Measurements from ENCODE around the gene RPL7A. TPM values are rescaled to one million over a fixed set of nuclear protein-coding genes. Genes with fewer than 3 reads are reported as not detected.

Gene RPL7A
- total RNA-seq, 2 donors from 2014 or later: 2,529 to 2,856 TPM

DNA sequence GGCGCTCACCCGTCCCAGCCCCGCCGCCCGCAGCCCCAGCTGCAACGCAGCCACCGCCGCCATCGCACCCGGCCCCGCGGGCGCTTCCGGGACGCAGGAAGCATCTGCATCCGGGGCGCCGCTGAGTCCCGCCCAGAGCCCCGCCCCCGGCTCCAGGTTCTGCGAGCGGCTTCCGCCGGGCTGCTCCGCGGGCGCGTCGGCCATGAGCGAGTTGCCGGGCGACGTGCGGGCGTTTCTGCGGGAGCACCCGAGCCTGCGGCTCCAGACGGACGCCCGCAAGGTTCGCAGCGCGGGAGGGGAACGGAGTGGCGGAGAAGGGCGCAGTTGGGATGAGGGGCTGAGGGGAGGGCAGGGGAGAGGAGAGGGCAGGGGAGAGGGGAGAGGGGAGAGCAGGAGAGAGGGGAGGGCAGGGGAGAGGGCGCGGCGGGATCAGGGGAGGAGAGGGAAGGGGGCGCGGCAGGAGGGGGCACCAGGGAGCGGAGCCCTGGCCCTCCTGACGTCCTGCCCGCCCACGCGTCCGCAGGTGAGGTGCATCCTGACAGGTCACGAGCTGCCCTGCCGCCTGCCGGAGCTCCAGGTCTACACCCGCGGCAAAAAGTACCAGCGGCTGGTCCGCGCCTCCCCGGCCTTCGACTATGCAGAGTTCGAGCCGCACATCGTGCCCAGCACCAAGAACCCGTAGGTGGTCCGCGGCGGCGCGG lies 8.5 kb downstream of the RPL7A start, which contains the start of the genes SURF1 and SURF2:
Gene SURF1 (minus strand): TSS at position 97 of the 701 bp plus-strand sequence. CDS start 34 bp downstream, at position 63.
Gene SURF2 (plus strand): TSS at position 160 of the 701 bp plus-strand sequence. CDS start 43 bp downstream, at position 203.
- Mint-ChIP-seq H3K27ac (peak within 1 kb of the TSS; percentile 87), H3K4me1 (ENCODE audit: low read depth) (peaks cover 82% of the 10 kb centered on the region), H3K27me3 (ENCODE audit: low read depth) (no peaks in the 10 kb centered on the region), H3K36me3 (ENCODE audit: insufficient read depth in 2 of 2) (peaks cover 5 to 6% of the 10 kb centered on the region in 2 donors), H3K9me3 (no peaks in the 10 kb centered on the region), H3K4me3 (peak within 1 kb of the TSS; percentile 91)
- ATAC-seq (replicated peaks in 1 of 2): peak; percentile 74 to 79
- peak; percentile 93 to 94 for DNase-seq

DNA sequence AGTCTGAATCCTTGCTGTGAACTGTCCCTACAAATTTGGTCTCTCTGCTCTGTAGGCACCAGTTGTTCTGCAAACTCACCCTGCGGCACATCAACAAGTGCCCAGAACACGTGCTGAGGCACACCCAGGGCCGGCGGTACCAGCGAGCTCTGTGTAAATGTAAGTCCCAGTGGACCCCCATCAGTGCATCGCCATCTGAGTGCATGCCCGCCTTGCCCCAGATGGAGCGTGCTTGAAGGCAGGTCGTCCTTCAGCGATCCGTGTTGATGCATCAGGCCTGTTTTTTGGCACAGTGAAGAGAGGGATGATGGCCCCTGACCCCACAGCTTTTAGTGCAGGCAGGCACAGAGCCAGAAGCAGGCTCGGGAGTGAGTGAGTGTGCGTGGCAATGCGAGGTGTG lies 9.6 kb downstream of the RPL7A start:
- Mint-ChIP-seq H3K9me3 (no peaks in the 10 kb centered on the region), H3K4me3 (peak overlapping the region; percentile 82 to 89), H3K27ac (peak overlapping the region; percentile 87), H3K4me1 (ENCODE audit: low read depth) (peaks cover 78% of the 10 kb centered on the region), H3K27me3 (ENCODE audit: low read depth) (no peaks in the 10 kb centered on the region), H3K36me3 (ENCODE audit: insufficient read depth in 2 of 2) (peaks cover 3 to 5% of the 10 kb centered on the region in 2 donors)
- ATAC-seq (replicated peaks in 1 of 2) (no peak), DNase-seq (no peak)

DNA sequence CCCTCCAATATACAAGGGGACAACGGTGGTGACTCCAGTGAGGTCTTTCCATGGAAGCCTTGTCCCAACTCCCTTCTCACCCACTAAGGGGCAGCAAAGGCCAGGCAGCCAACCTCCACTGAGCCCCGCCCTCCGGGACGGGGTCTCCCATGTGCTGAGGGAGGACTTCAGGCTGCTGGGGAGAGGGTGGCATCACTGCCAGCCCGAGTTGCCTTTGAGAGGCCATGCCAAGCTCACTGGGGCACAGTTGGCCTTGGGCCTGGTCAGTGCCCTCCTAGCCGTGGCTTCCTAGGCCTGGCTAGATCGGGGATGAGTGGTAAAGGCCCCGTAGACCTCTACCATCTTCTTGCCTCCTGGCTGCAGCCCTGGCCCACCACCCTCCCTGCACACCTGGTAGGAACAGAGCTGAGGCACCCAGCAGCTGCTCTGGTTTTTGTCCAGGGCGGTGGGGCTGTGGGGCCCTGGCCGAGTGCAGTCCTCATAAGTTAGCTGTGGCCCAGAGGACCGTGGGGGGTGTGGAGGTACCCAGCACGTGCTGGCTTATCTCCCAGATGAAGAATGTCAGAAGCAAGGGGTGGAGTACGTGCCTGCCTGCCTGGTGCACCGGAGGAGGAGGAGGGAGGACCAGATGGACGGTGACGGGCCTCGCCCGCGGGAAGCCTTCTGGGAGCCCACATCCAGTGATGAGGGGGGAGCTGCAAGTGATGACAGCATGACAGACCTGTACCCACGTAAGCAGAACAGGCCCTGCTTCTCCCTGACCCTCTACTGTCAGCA lies 11.6 kb downstream of the RPL7A start:
- H3K27me3 Mint-ChIP-seq (ENCODE audit: low read depth): no peaks in the 10 kb centered on the region
- ATAC-seq (replicated peaks in 1 of 2) (peak in 1 of 2 donors; percentile 4), DNase-seq (peak; percentile 42 to 56)
- peaks cover 4 to 18% of the 10 kb centered on the region in 2 donors for H3K36me3 Mint-ChIP-seq (ENCODE audit: insufficient read depth in 2 of 2)
- no peaks in the 10 kb centered on the region for H3K9me3 Mint-ChIP-seq
- H3K4me3 Mint-ChIP-seq: peak overlapping the region in 1 of 2 donors; percentile 24
- H3K4me1 Mint-ChIP-seq (ENCODE audit: low read depth): peaks cover 72% of the 10 kb centered on the region
- peak overlapping the region; percentile 71 for H3K27ac Mint-ChIP-seq

DNA sequence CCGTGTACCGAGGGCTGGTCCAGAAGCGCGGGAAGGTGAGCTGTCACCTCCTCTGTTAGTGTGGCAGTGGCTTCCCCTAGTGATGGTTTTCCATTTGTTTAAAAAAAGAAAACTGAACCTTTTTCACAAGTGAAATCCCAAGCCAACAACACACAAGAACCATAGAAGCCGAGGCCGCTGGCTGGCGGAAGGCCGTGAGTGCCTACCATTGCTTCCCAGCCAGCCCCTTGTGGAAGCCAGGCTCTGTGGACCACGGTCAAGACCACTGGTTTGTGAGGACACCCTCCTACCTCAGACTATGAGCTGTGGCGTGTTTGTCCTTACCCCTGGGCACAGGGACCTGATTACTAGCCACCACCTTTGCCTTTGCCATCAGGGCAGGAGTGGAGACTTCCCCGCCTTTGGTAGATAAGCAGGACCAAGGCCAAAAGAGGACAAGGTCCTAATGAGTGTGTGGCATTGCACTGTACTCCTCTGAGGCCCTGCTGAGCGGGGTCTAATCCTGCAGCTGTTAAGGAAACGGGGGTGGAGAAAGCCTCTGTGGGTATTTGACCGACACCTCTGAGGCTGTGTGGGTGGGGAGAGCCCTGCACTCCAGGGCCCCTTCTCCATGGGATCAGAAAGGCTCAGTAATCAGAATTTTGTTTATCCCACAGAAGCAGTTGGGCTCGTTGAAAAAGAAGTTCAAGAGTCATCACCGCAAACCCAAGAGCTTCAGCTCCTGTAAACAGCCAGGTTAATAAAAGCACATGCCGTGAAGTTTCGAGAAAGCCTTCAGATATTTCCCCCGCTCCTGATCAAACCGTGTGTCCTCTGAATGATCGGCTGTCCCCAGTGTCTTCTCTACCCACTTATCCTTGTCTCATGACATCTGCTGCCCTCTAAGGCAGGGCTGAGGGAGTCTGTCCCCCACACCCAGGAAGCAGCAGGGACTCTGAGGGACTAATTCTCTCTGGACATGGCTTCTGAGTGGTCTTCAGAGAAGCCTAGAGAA lies 12.7 kb downstream of the RPL7A start:
- Mint-ChIP-seq H3K27ac (peak overlapping the region; percentile 71), H3K4me1 (ENCODE audit: low read depth) (peaks cover 61% of the 10 kb centered on the region), H3K36me3 (ENCODE audit: insufficient read depth in 2 of 2) (peaks cover 5 to 24% of the 10 kb centered on the region in 2 donors), H3K4me3 (peak overlapping the region in 1 of 2 donors; percentile 13), H3K9me3 (no peaks in the 10 kb centered on the region), H3K27me3 (ENCODE audit: low read depth) (no peaks in the 10 kb centered on the region)
- no peak for ATAC-seq (replicated peaks in 1 of 2)
- DNase-seq: peak in 1 of 2 donors; percentile 26

DNA sequence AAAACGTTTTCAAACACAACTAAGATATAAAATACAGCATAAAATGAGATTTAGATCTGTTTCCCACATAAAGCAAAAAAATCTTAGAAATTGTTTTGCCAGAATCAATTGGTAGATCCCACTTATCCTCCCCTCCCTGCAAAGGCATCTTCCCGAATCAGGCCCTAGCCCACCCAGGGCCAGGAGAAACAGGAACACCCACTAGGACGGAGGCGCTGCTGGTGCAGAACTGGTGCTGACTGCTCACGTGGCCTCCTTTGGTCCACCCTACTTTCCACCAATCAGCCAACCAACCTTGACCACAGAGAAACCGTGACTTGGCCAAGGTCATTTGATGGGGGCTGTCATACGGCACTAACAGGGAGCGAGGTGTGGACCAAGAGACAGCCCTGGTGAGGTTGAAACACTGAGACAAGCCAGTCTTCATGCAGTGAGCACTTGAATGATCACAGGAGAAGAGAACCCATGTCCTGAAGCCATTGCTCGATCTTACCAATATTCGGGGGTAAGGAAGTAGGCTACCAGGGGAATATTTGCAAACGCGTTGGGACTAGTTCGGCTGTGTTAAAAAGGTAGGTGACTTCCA lies 13.6 kb downstream of the RPL7A start:
- no peak for DNase-seq

DNA sequence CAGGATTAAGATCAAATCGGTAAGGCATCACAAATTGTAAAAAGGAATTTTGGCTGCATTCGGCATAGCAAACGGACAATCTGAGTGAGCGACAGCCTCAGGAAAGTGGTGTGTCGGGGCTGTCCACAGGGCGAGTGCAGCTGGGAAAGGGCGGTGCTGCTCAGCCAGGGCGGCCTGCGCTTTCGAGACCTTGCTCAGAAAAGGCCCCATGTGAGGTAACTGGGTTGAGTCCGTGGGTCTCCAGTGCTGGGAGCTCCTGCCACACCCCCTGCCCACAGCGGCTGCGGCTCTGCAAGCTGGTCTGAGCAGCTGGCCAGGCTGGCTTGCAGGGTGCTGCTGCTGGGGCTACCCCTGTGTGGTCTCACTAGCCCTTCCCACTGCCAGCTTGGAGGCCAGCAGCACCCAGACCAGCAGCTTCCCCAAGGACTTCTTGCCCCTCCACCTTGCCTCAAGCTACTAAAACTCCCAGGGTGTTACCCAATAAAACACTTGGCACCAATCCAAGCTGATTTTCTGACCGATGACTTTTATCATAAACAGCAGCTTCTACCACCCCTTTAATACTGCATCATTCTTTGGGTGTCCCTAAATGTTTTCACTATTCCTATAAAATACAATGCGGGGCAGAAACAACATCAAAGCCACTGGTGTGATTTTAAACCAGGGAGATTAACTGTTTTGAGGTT lies 14.5 kb downstream of the RPL7A start:
- H3K4me1 Mint-ChIP-seq (ENCODE audit: low read depth): peaks cover 58% of the 10 kb centered on the region
- peak overlapping the region; percentile 61 for H3K27ac Mint-ChIP-seq

More for the DNA sequence above, 13.6 kb downstream of the RPL7A start:
- H3K4me1 Mint-ChIP-seq (ENCODE audit: low read depth): peaks cover 59% of the 10 kb centered on the region
- no peak for ATAC-seq (replicated peaks in 1 of 2)
- H3K27ac Mint-ChIP-seq: peak overlapping the region; percentile 61
- H3K9me3 Mint-ChIP-seq: no peaks in the 10 kb centered on the region
- H3K27me3 Mint-ChIP-seq (ENCODE audit: low read depth): no peaks in the 10 kb centered on the region
- peaks cover 5 to 31% of the 10 kb centered on the region in 2 donors for H3K36me3 Mint-ChIP-seq (ENCODE audit: insufficient read depth in 2 of 2)
- H3K4me3 Mint-ChIP-seq: peak overlapping the region in 1 of 2 donors; percentile 13

DNA sequence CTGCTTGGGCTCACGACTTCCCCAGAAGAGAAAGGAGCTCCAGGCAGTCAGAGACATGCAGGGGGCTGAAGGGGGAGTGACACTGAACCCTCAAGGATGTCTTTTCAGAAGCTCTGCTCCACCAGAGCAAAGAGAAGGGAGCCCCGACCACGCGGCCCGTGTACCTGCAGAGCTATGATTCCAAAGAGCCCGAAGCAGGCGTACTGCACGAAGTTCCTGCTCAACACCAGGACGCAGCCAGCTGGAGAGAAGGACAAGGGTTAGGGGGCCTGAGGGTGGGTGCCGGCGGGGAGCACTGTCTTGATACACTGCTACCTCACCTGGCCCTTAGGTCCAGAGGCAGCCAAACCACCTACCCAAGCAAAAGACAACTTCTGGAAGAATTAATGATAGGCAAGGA lies 18.4 kb downstream of the RPL7A start:
- Mint-ChIP-seq H3K9me3 (no peaks in the 10 kb centered on the region), H3K27me3 (ENCODE audit: low read depth) (no peaks in the 10 kb centered on the region), H3K27ac (no peak overlapping the region), H3K4me3 (no peak overlapping the region), H3K36me3 (ENCODE audit: insufficient read depth in 2 of 2) (peaks cover 37 to 64% of the 10 kb centered on the region in 2 donors), H3K4me1 (ENCODE audit: low read depth) (peaks cover 58% of the 10 kb centered on the region)
- DNase-seq: no peak
- ATAC-seq (replicated peaks in 1 of 2): no peak

More for the DNA sequence above, 14.5 kb downstream of the RPL7A start:
- H3K36me3 Mint-ChIP-seq (ENCODE audit: insufficient read depth in 2 of 2): peaks cover 9 to 34% of the 10 kb centered on the region in 2 donors
- ATAC-seq (replicated peaks in 1 of 2) (no peak), DNase-seq (no peak)
- H3K9me3 Mint-ChIP-seq: no peaks in the 10 kb centered on the region
- H3K4me3 Mint-ChIP-seq: no peak overlapping the region
- no peaks in the 10 kb centered on the region for H3K27me3 Mint-ChIP-seq (ENCODE audit: low read depth)

DNA sequence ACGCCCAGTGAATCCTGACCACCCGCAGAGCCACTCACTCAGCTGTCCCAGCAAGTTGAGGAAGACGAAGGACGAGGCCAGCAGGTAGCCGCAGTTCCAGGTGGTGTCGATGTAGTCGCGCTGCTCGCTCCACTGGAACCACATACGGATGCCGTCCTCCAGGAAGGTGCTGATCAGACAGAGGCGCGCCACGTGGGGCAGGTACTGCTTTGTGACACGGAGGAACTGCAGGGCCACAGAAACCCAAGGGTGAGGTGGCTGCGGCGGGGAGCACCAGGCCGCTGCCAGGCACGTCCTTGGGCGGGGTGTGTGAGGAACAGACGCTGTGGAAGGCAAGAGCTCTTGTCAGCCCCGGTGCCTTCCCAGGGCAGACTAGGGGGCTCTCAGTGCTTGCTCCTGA lies 19.2 kb downstream of the RPL7A start:
- H3K36me3 Mint-ChIP-seq (ENCODE audit: insufficient read depth in 2 of 2): peaks cover 40 to 62% of the 10 kb centered on the region in 2 donors
- no peaks in the 10 kb centered on the region for H3K27me3 Mint-ChIP-seq (ENCODE audit: low read depth)
- no peaks in the 10 kb centered on the region for H3K9me3 Mint-ChIP-seq
- DNase-seq: no peak
- peak overlapping the region in 1 of 2 donors; percentile 12 for H3K4me3 Mint-ChIP-seq
- H3K4me1 Mint-ChIP-seq (ENCODE audit: low read depth): peaks cover 58% of the 10 kb centered on the region
- no peak overlapping the region for H3K27ac Mint-ChIP-seq
- ATAC-seq (replicated peaks in 1 of 2): no peak

DNA sequence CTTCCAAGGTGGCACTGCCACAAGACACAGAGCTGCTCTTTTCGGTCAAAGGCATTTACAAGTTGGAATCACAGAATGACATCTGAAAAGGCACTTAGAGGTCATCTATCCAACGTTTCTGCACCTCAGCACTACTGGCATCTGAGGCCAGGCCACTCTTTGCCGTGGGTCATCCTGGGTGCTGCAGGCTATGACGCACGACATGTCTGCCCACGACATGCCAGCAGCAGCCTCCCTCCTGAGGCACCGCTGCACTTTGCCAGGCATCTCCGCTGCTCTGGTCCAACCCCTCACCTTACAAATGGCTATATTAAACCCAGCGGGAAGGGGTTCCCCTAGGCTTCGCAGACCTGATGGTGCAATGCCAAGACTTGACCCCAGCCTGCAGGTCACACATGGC lies 19.8 kb downstream of the RPL7A start:
- Mint-ChIP-seq H3K27me3 (ENCODE audit: low read depth) (no peaks in the 10 kb centered on the region), H3K4me1 (ENCODE audit: low read depth) (peaks cover 63% of the 10 kb centered on the region), H3K27ac (peak overlapping the region; percentile 100), H3K4me3 (peak overlapping the region in 1 of 2 donors; percentile 94), H3K36me3 (ENCODE audit: insufficient read depth in 2 of 2) (peaks cover 42 to 65% of the 10 kb centered on the region in 2 donors), H3K9me3 (no peaks in the 10 kb centered on the region)
- DNase-seq (no peak), ATAC-seq (replicated peaks in 1 of 2) (no peak)

DNA sequence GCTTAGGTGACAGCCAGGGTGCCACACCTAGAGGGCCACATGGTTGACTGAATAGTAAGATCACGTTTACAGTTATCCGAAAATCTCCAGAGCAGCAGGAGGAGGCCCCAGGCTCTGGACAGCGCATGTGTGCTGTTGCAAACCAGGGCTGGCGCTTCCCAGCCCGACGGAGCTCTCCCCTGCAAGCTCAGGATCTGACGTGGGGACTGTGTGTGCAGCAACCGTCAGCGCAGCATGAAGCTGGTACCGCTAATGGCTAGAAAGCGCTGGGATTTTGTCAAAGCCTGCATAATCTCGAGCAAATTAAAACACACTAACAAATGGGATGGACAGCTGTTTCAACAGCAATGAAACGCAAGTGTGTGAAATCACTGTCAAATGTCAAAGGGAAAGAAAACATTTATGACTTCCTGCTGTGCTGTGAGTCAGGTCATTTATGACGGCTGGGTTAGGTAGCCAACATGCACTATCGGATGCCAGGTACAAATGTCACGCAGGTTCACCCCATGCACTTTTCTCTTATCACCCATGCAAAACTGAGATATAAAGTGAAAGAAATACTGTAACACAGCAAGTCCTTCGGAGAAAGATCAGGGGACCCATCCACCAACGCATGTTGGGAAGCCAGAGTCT lies 20.3 kb downstream of the RPL7A start:
- H3K4me3 Mint-ChIP-seq: peak overlapping the region; percentile 94 to 96
- no peaks in the 10 kb centered on the region for H3K27me3 Mint-ChIP-seq (ENCODE audit: low read depth)
- H3K4me1 Mint-ChIP-seq (ENCODE audit: low read depth): peaks cover 69% of the 10 kb centered on the region
- peaks cover 42 to 63% of the 10 kb centered on the region in 2 donors for H3K36me3 Mint-ChIP-seq (ENCODE audit: insufficient read depth in 2 of 2)
- H3K27ac Mint-ChIP-seq: peak overlapping the region; percentile 100
- ATAC-seq (replicated peaks in 1 of 2) (no peak), DNase-seq (no peak)
- H3K9me3 Mint-ChIP-seq: no peaks in the 10 kb centered on the region

DNA sequence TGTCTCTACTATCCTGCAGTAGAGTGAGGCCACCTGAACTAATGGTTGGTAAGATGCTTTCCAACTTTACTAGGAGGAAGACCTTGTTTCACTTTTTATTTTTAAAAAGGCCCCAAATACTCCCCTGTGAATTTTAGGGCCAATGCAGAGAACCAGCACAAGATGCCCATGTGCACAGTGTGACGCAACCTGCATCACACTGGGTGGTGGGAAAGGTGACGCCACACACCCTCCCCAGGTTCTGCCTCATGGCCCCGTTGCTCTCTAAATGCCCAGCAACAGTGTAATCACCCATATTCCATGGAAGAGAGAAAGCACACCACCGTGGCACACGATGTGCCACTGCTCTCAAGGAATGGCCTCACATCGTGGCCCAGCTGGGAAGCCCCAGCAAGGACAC lies 21.4 kb downstream of the RPL7A start:
- Mint-ChIP-seq H3K27me3 (ENCODE audit: low read depth) (no peaks in the 10 kb centered on the region), H3K9me3 (no peaks in the 10 kb centered on the region), H3K4me3 (peak overlapping the region; percentile 94 to 96), H3K27ac (peak overlapping the region; percentile 100), H3K36me3 (ENCODE audit: insufficient read depth in 2 of 2) (peaks cover 42 to 62% of the 10 kb centered on the region in 2 donors), H3K4me1 (ENCODE audit: low read depth) (peaks cover 75% of the 10 kb centered on the region)
- ATAC-seq (replicated peaks in 1 of 2) (no peak), DNase-seq (no peak)
